ENCODE measurements around the gene RPL19.
A peak's percentile ranks its signal among the peaks of the same experiment; 100 is the strongest.
"Not testable (repeated sequence)": the region's sequence is repeated elsewhere in the genome, so short reads cannot be mapped to it uniquely, and the experiment has no call there.

Gene RPL19

GRCh38 chr17:39225959-39226683 lies 26.0 kb downstream of the RPL19 start:
- no peak for DNase-seq

- DNase-seq = no peak
Measured at GRCh38 chr17:39227364-39227919, 27.4 kb downstream of the RPL19 start.

DNA sequence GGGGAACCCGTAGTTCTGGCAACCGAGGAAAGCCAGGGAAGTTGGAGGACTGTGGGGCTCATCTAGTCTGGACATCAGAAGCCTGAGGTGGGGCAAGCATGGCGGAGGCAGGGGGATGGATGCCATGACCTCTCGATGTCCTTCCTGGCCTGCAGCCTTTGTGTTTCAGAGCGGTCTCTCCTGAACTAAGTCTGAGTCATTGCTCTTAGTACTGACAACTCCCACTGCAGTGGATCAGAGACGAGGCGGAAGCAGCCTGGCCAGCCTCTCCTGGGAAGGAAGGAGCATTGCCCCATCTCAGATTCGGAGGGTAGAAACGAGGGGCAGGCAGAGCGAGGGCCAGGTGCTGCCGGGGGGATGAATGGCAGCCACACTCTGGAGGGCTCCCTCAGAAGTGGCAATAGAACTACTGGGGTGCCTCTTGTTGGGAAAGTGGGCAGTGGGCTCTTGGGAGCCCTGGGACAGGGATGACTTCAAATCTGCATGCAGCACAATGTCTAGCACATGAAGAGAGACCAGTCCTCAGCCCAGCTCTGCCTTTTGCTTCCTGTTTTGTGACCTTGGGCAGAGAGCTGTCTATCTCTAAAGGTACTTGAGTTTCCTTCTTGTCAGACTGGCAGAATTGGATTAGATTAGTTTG lies 29.3 kb downstream of the RPL19 start:
- DNase-seq = no peak

DNA sequence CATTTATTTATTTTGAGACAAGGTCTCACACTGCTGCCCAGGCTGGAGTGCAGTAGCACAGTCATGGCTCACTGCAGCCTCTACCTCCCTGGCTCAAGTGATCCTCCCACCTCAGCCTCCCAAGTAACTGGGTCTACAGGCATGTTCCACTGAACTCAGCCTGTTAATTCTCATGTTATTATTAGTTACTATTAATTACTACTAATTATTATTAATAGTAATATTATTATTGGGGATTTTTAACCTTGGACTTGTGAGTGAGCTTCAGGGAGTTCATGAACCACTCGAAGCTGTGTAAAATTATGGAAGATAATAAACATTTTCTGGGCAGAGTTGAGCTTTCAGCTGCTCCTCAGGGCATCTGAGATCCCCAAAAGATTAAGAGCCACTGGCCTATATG lies 30.3 kb downstream of the RPL19 start:
- DNase-seq = no peak

DNA sequence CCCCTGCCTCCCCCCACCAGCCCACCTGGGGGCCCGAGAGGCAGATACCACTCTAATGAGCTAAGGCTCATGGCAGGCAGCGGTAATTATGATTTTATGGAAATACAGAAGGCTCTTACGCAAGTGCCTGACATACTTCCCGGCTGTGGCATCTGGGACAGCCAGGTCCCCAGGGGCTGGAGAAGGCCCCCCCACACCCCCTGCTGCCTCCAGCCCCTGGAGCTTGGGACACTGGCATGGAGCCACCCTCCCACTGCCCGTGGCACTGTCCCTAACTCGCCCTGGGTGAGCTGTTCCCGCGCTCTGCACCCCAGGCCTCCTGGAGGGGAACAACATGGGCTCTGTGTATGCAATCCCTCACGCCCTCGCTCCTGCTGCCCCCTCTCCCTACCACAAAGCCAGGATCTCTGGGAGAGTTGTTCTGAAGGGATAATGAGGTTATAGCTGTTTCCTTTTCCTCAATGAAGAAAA lies 31.0 kb downstream of the RPL19 start:
- DNase-seq = no peak

- peak; percentile 37 to 39 for DNase-seq
Measured at GRCh38 chr17:39231591-39232551, 31.8 kb downstream of the RPL19 start.

DNA sequence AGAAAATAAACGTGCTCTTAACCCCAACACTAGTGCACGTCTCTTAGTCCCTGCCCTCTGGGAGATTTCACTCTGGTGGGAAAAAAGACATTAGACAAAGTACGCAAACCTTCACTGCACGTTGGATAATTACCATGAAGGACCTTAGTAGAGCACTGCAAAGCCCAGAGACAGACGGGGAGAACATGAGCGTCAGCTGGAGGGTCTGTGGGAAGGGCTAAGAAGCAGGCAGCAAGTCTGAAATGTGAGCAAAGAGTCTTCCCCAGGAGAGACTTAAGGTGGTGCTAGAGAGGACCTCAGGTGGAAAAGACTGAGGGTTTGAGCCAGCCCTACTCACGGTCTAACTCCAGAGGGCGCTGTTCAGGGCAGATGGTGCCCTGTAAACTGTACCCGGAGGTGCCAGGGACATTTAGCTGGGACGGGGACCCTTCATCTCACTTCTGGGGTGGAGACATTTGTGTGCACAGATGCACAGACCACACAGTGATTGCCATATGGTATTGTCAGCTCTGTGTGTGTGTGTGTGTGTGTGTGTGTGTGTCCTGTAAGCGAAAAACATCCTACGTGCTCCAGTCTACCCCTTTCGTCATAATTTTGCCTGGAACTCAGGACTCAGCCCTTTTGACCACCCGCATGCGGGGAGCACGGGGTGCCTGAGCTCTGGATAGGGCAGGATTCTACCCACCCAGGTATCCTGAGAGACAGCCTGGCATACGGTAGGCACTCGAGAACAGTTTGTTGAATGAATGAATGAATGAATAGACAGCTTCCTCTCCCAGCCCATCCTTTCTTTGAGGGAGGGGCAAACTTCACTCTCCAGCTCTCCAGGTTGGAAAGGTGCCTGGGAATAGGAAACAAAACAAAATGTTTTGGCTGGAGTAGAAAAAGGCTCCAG lies 35.7 kb downstream of the RPL19 start:
- peak; percentile 92 to 94 for DNase-seq

DNA sequence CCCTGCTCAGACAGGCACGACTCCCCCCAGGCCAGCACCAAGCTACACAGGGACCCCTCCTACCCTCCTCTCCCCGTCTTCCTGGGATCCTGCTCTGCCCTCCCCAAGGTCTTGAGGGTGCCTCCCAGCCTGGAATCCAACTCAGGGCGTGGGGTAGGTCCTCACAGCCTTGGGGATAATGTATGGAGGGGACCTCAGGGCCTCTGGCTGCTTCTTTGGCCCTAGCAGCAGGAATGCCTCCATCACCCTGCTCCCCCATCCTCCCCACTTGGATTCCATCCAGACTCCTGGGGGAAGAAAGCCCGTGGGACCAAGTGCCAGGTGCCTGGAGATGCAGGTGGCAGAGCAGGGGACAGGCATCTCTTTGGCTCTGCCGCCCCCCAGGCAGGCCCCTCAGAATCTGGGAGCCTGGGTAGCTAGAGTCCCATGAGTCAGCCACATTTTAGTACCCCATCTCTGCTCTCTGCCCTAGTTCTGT lies 36.4 kb downstream of the RPL19 start:
- no peak for DNase-seq

DNA sequence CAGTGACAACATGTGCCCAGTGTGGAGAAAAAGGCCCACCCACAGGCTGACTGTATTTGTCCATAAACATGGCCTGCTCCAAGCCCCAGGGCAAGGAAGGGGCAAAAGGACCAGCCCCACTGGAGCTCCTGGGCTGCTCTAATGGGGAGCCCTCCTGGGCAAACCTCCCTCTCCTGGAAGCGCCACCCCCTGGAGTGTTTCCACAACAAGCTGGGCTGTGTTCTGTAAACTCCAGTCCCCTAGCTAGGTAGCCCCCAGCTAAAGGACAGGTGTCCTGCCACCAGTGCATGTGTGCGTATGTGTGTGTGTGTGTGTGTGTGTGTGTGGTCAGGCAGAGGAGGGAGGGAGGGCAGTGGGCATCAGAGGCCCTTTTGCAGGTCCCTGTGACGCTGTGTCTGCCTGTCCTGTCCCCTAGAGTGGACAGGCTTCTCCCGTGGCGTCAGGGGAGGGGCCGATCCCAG lies 36.9 kb downstream of the RPL19 start:
- DNase-seq = no peak

DNA sequence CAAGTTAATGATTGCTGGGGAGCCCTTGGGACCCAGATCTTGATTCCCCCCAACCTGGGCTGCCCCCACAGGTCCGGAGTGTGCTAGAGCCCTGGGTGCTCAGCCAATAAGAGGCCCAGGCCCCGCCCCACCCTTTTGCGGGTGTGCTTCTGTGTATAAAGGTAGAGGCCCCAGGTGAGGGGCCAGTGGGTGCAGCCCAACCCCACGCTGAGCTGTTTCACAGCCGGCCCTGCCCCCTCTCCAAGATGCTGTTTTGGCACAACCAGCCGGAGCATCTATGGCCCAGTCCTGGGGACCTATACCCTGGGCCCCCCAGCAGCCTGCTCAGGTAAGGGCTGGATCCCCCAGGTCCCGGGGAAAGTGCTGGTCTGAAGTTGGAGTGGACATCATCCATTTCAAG lies 37.5 kb downstream of the RPL19 start:
- DNase-seq = no peak

- DNase-seq = peak in 1 of 2 experiments; percentile 19
Measured at GRCh38 chr17:39238311-39238972, 38.4 kb downstream of the RPL19 start.

DNA sequence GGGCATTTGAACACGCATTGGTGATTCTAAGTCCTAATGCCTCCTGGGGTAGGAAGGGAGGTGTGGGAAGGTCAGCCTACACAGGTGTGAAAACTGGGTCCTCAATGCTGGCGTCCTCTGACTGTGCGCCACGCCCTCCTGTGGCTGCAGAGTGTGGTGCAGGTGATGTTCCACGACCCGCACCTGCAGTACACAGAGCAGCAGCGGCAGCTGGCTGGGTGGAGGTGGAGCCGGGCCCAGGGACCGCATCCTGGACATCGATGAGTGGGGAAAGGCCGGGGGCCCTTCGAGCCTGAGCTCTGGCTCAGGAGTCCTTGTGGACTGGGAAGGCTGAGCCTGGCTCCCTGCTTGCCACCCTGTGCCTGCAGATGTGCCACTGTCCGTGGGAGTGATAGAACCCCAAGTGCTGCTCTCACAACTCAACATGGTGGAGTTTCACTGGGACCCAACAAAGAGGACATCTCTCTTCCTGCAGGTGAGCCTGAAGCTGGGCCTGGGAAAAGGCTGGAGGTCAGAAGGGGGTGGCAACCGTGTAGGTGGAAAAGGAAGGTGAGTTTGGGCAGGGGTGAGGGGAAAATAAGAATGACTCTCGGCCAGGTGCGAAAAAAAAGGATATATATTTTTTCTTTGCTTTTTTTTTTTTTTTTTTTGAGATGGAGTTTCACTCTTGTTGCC lies 39.7 kb downstream of the RPL19 start:
- DNase-seq = peak; percentile 28 to 41

DNA sequence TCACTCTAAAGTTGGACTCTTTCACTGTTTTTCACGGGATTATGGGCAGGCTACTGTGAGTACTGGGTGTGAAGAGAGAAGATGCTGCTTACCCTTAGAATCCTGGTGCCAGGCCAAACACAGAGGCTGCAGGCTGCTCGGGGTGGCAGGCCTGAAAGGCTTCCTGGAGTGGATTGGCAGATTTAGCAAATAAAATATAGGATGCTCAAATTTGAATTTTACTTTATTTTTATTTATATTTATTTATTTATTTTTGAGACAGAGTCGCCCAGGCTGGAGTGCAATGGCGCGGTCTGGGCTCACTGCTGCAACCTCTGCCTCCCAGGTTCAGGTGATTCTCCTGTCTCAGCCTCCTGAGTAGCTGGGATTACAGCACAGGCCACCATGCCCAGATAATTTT lies 40.5 kb downstream of the RPL19 start:
- no peak for DNase-seq

DNA sequence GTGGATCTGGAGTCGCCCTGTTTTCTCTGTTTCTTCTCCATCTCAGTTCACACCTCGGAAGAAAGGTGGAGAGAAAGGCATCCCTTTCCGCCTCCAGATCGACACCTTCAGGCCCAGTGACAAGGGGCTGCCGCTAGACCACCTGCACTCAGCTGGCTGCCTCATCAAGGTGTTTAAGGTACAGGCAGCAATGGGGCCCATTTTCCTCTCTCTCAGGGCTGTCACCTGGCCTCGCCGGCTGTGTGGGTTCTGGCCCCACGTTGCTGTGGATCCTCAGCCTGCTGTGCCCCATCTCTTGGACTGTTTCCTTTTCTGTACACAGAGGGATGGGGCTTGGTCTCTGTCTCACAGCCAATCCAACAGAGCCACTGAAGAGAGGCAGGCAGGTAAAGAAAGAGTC lies 43.1 kb downstream of the RPL19 start:
- DNase-seq = no peak

- no peak for DNase-seq
Measured at GRCh38 chr17:39244016-39244599, 44.0 kb downstream of the RPL19 start.

GRCh38 chr17:39244600-39245570 lies 44.8 kb downstream of the RPL19 start:
- DNase-seq = peak; percentile 55 to 65

- DNase-seq = no peak
Measured at GRCh38 chr17:39246274-39246673, 46.2 kb downstream of the RPL19 start.

GRCh38 chr17:39250076-39250475 lies 50.0 kb downstream of the RPL19 start:
- not testable (repeated sequence) for DNase-seq

GRCh38 chr17:39251997-39252396 lies 51.9 kb downstream of the RPL19 start:
- DNase-seq = no peak

Data from AML-193 (cell line).